Type B pancreatic cell (in vitro differentiated cells): Measurements from ENCODE around the gene RGL2. TPM values are rescaled to one million over a fixed set of nuclear protein-coding genes. Genes with fewer than 3 reads are reported as not detected.

Source experiments
- DNase-seq: peaks from one replicate; pipeline ENCODE4 v3.0.0; 2021; ENCODE audit warnings: mixed read lengths; ENCODE audit not compliant: unreplicated experiment; ENCODE audit errors: extremely low spot score
- H3K27ac Mint-ChIP-seq: 2 replicates; pipeline ENCODE4 v1.8.0; 2021; ENCODE audit warnings: mild to moderate bottlenecking, mixed read lengths
- H3K27me3 Mint-ChIP-seq: 2 replicates; pipeline ENCODE4 v1.8.0; 2021; ENCODE audit warnings: mixed read lengths
- H3K36me3 Mint-ChIP-seq: 2 replicates; pipeline ENCODE4 v1.8.0; 2021; ENCODE audit warnings: mixed read lengths
- H3K4me1 Mint-ChIP-seq: one replicate; pipeline ENCODE4 v1.8.0; 2021; ENCODE audit warnings: mixed read lengths; ENCODE audit not compliant: unreplicated experiment
- H3K4me3 Mint-ChIP-seq: 2 replicates; pipeline ENCODE4 v1.8.0; 2021; ENCODE audit warnings: mild to moderate bottlenecking, mixed read lengths
- H3K9me3 Mint-ChIP-seq: 2 replicates; pipeline ENCODE4 v1.8.0; 2021; ENCODE audit warnings: mixed read lengths
- total RNA-seq: library from RNA; stranded (reverse); gene quantifications from 2 replicates; pipeline ENCODE4 v1.2.1, GENCODE V29; 2021; ENCODE audit warnings: low replicate concordance
- TF ChIP-seq, protein P1 (sequence below): fragments of 200-600 bp; sonication (generic); conservative IDR thresholded peaks from 2 replicates; pipeline ENCODE4 v1.5.0; 2021; ENCODE audit warnings: antibody characterized with exemption, mild to moderate bottlenecking

Gene RGL2
- total RNA-seq, 1 donor from 2014 or later = 128 TPM

GRCh38 chr6:33251395-33252012 is 47.2 kb downstream of the RGL2 start:
- TF ChIP-seq, protein P1, sequence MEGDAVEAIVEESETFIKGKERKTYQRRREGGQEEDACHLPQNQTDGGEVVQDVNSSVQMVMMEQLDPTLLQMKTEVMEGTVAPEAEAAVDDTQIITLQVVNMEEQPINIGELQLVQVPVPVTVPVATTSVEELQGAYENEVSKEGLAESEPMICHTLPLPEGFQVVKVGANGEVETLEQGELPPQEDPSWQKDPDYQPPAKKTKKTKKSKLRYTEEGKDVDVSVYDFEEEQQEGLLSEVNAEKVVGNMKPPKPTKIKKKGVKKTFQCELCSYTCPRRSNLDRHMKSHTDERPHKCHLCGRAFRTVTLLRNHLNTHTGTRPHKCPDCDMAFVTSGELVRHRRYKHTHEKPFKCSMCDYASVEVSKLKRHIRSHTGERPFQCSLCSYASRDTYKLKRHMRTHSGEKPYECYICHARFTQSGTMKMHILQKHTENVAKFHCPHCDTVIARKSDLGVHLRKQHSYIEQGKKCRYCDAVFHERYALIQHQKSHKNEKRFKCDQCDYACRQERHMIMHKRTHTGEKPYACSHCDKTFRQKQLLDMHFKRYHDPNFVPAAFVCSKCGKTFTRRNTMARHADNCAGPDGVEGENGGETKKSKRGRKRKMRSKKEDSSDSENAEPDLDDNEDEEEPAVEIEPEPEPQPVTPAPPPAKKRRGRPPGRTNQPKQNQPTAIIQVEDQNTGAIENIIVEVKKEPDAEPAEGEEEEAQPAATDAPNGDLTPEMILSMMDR = no peak
- Mint-ChIP-seq H3K27me3 (peaks cover 2% of the 10 kb centered on the region), H3K27ac (peak overlapping the region; percentile 71), H3K4me1 (peaks cover 28% of the 10 kb centered on the region), H3K4me3 (peak overlapping the region; percentile 67), H3K36me3 (peaks cover 19% of the 10 kb centered on the region), H3K9me3 (no peaks in the 10 kb centered on the region)
- DNase-seq = no peak

DNA sequence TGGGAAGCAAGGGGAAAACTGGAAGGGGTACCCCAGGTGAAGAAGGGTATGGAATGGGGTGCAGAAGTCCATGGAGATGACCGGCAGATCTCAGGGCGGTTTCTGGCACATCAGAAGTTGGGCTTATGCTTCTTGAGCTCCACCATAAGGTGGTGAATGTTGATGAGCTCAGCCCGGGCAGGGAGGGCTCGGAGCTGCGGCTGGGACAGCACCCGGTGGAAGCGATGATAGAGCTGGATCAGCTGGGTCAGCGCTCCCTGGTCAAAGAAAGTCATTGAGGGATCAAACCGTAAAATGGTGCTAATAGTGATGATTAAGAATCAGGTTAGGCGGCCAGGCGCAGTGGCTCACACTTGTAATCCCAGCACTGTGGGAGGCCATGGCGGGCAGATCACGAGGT is 48.0 kb downstream of the RGL2 start:
- no peak for DNase-seq
- H3K9me3 Mint-ChIP-seq = no peaks in the 10 kb centered on the region
- peak overlapping the region; percentile 96 for H3K27ac Mint-ChIP-seq
- peaks cover 8% of the 10 kb centered on the region for H3K27me3 Mint-ChIP-seq
- H3K4me1 Mint-ChIP-seq = peaks cover 28% of the 10 kb centered on the region
- no peak overlapping the region for H3K4me3 Mint-ChIP-seq
- TF ChIP-seq, protein P1 = no peak
- H3K36me3 Mint-ChIP-seq = peaks cover 16% of the 10 kb centered on the region

DNA sequence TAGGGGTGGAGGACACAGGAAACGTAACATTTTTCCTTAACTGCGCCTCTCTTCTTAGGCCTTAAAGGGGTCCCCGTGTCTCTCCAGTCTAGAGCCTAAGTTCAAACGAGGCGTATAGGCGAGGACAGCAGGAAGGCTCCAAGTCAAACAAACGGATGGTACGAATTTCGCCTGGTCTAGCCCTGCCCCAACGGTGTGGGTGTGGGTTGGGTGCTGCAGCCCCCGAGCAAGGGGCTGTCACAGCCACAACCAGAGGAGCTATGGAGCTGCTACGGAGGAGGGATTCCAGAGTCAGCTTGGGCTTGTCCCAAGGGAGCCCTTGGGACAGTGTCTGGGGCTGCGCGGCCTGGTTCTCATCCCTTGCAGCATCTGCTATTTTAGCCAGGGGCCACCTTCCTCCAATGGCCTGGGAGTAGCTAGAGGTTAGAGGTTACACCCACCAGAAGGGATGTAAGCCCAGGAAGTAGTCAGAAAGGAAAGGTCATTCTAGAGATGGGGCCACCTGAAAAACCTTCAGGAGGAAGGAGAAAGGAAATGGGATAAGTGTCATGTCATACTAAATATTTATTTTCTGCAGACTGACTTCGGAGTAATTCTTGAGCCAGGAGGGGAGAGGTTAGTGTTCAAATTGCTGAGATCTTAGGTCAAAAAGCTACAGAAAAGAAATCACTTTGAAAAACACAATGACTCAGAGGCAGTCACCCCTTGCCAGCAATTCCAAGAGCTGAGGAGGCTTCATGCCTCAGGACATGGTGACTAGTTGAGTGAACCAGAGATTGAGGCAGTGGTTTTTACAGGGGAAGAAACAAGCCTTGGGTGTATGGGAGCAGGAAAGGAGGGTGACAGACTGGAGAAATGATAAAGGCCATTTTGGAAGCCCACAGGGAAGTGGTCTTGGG is 48.8 kb downstream of the RGL2 start:
- Mint-ChIP-seq H3K36me3 (peaks cover 16% of the 10 kb centered on the region), H3K4me3 (peak overlapping the region; percentile 95), H3K27ac (peak overlapping the region; percentile 96), H3K9me3 (no peaks in the 10 kb centered on the region), H3K4me1 (peaks cover 28% of the 10 kb centered on the region), H3K27me3 (peaks cover 8% of the 10 kb centered on the region)
- DNase-seq = no peak
- TF ChIP-seq, protein P1 = no peak

GRCh38 chr6:33248932-33249731 is 49.6 kb downstream of the RGL2 start:
- H3K27ac Mint-ChIP-seq = peak overlapping the region; percentile 96
- peak overlapping the region; percentile 95 for H3K4me3 Mint-ChIP-seq
- H3K9me3 Mint-ChIP-seq = no peaks in the 10 kb centered on the region
- H3K4me1 Mint-ChIP-seq = peaks cover 28% of the 10 kb centered on the region
- peaks cover 16% of the 10 kb centered on the region for H3K36me3 Mint-ChIP-seq
- TF ChIP-seq, protein P1 = no peak
- peaks cover 8% of the 10 kb centered on the region for H3K27me3 Mint-ChIP-seq
- peak; percentile 95 for DNase-seq

- Mint-ChIP-seq H3K4me3 (peak overlapping the region; percentile 95), H3K27me3 (peaks cover 8% of the 10 kb centered on the region), H3K9me3 (no peaks in the 10 kb centered on the region), H3K27ac (peak overlapping the region; percentile 96), H3K36me3 (peaks cover 16% of the 10 kb centered on the region), H3K4me1 (peaks cover 28% of the 10 kb centered on the region)
- TF ChIP-seq, protein P1 = peak; percentile 14
- DNase-seq = no peak
Observed at GRCh38 chr6:33248643-33248931, 50.2 kb downstream of the RGL2 start.
